Small intestine (tissue), 7 donors: ENCODE measurements around the gene PEX26. TPM values are rescaled to one million over a fixed set of nuclear protein-coding genes. Genes with fewer than 3 reads are reported as not detected.
A peak's percentile ranks its signal among the peaks of the same experiment; 100 is the strongest.

ENCODE experiments used
- DNase-seq, 2 donors: peaks; one replicate each; pipeline versions ENCODE4 v3.0.0 to v3.0.0-alpha.2; 2013
- FAIRE-seq: peaks from 2 replicates; lab custom pipeline; 2012; peaks lifted over from hg19 to GRCh38; lab: Jason Lieb, UNC
- H3K27ac ChIP-seq, 3 donors: one replicate each; pipeline ENCODE4 v1.5.1; 2013; ENCODE audit warnings: low read length in 2 of 3, mild to moderate bottlenecking in 2 of 3, control low read depth in 1 of 3, inconsistent platforms in 1 of 3, low read depth in 1 of 3, moderate library complexity in 1 of 3
- H3K27me3 ChIP-seq, 3 donors: one replicate each; pipeline ENCODE4 v1.6.1; 2013; ENCODE audit warnings: low read length in 3 of 3, inconsistent platforms in 1 of 3; ENCODE audit not compliant: control insufficient read depth in 3 of 3, insufficient read depth in 3 of 3
- H3K36me3 ChIP-seq, 3 donors: one replicate each; pipeline ENCODE4 v1.6.1; 2013; ENCODE audit warnings: low read length in 3 of 3, inconsistent platforms in 1 of 3, low read depth in 1 of 3, mild to moderate bottlenecking in 1 of 3, moderate library complexity in 1 of 3; ENCODE audit not compliant: control insufficient read depth in 3 of 3, insufficient read depth in 2 of 3
- H3K4me1 ChIP-seq, 3 donors: one replicate each; pipeline ENCODE4 v1.6.1; 2013; ENCODE audit warnings: low read length in 2 of 3, inconsistent platforms in 1 of 3, low read depth in 1 of 3, mild to moderate bottlenecking in 1 of 3, moderate library complexity in 1 of 3; ENCODE audit not compliant: control insufficient read depth in 3 of 3, insufficient read depth in 2 of 3
- H3K4me3 ChIP-seq, 3 donors: one replicate each; pipeline ENCODE4 v1.5.1; 2013; ENCODE audit warnings: low read length in 3 of 3, control low read depth in 1 of 3, inconsistent platforms in 1 of 3, low read depth in 1 of 3, mild to moderate bottlenecking in 1 of 3, moderate library complexity in 1 of 3
- H3K9me3 ChIP-seq, 2 donors: one replicate each; pipeline ENCODE4 v1.6.1; 2013; ENCODE audit warnings: low read depth in 1 of 2, low read length in 1 of 2; ENCODE audit not compliant: control insufficient read depth in 2 of 2, insufficient read depth in 1 of 2
- WGBS, 3 donors: extraction: QIAGEN DNeasy Blood & Tissue Kit; methylation state at CpG; one replicate each; pipeline ENCODE4 v1.1.7; 2013; 5-methylcytosine and 5-hydroxymethylcytosine counted together
- polyA plus RNA-seq, 4 donors: library from polyadenylated mRNA; stranded (reverse) in 3 of 4; unstranded in 1 of 4; fragments of 200-250 nt in 3 of 4; fragments of 120-200 nt in 1 of 4; gene quantifications; one replicate each; pipeline versions ENCODE4 v1.2.1 to v1.2.3, GENCODE V29; 2013
- donor health status: healthy with polysubstance abuse.
- donor health status: control.
- donor health status: control.
- donor health status: Bipolar disorder and iron deficiency.
- donor health status: healthy.

PEX26 gene
- polyA plus RNA-seq, 4 donors = 23.2 to 48.0 (median 31.4) TPM

GRCh38 chr22:18110194-18110953 is 32.6 kb downstream of the PEX26 start, which contains the start of gene TUBA8:
TUBA8 (plus strand) TSS chr22:18110809; CDS start chr22:18110866, 57 bp downstream.
- Histone ChIP-seq H3K36me3 (peaks cover 0 to 2% (median 0%) of the 10 kb centered on the region in 3 donors), H3K4me3 (peak within 1 kb of the TSS in 2 of 3 donors; percentile 18 to 58), H3K27ac (no peak within 1 kb of the TSS), H3K27me3 (peaks cover 0 to 22% (median 0%) of the 10 kb centered on the region in 3 donors), H3K9me3 (peaks cover 0 to 3% of the 10 kb centered on the region in 2 donors), H3K4me1 (peaks cover 0 to 16% (median 0%) of the 10 kb centered on the region in 3 donors)
- DNase-seq = peak; percentile 58 to 61
- 1 to 2% (median 1%) methylated on average over 46 to 72 of the region's 72 CpGs for WGBS, 3 donors
- no peak for FAIRE-seq

GRCh38 chr22:18110954-18111758 is 33.4 kb downstream of the PEX26 start:
- no peaks in the 10 kb centered on the region for H3K36me3 ChIP-seq
- 18 to 22% (median 19%) methylated on average over 32 to 39 of the region's 39 CpGs for WGBS, 3 donors
- FAIRE-seq (no peak), DNase-seq (peak in 1 of 2 donors; percentile 20)
- peaks cover 0 to 22% (median 0%) of the 10 kb centered on the region in 3 donors for H3K27me3 ChIP-seq
- H3K4me3 ChIP-seq = peak overlapping the region in 2 of 3 donors; percentile 18 to 58
- no peak overlapping the region for H3K27ac ChIP-seq
- H3K4me1 ChIP-seq = peaks cover 0 to 16% (median 0%) of the 10 kb centered on the region in 3 donors
- peaks cover 0 to 3% of the 10 kb centered on the region in 2 donors for H3K9me3 ChIP-seq

DNA sequence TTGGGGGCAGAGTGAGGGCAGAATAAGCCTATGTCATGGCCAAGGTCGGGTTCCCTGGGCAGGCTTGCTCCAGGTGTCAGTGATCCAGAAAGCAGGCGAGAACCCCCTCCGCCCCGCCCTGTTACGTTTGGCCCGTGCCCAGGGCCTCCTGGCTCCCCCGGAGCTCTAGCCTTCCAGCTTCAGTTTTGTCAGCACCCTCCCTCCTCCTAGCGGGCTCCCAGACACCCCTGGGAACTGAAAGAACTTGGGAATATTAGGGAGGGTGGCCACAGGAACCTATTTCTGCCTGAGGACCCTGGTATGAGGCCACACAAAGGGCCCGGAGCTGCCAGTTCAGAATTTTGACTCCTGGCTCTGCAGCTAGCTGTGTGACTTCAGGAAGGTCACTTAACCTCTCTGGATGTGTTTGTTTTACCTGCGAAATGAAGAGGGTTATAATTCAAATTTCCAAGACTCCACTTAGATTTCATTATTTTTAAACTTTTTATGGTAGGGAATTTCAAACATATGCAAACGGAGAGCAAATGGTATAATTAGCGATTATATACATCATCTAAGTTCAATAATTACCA is 34.1 kb downstream of the PEX26 start:
- 51 to 67% (median 66%) methylated on average over 12 of the region's 12 CpGs for WGBS, 3 donors
- no peak for FAIRE-seq
- no peak overlapping the region for H3K4me3 ChIP-seq

DNA sequence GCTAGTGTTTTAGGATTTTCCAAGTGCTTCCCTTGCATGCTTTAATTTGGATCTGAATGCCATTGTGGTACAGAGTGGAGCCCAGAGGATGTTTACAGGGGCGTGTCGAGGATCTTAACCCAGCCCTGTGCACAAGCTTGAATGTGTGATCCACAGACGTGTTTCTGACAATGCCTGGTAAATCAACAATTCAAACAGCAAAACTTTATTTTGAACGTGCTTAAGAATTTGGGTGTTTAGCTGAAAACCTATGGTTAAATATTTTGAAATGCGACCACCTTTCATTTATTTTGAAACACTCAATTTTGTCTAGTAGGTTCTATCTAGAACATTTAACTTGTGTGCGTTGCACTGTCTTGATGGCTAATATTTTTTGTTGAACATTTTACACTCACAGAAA is 34.6 kb downstream of the PEX26 start:
- 75 to 83% (median 80%) methylated on average over 6 of the region's 6 CpGs for WGBS, 3 donors
- FAIRE-seq = no peak
- peaks cover 0 to 16% (median 0%) of the 10 kb centered on the region in 3 donors for H3K4me1 ChIP-seq

More for the DNA sequence above, 34.1 kb downstream of the PEX26 start:
- no peaks in the 10 kb centered on the region for H3K9me3 ChIP-seq
- no peak overlapping the region for H3K27ac ChIP-seq
- no peaks in the 10 kb centered on the region for H3K36me3 ChIP-seq
- H3K4me1 ChIP-seq = peaks cover 0 to 16% (median 0%) of the 10 kb centered on the region in 3 donors
- DNase-seq = no peak
- peaks cover 0 to 22% (median 0%) of the 10 kb centered on the region in 3 donors for H3K27me3 ChIP-seq

GRCh38 chr22:18113680-18114394 is 36.0 kb downstream of the PEX26 start:
- Histone ChIP-seq H3K4me3 (no peak overlapping the region), H3K27me3 (peaks cover 0 to 22% (median 0%) of the 10 kb centered on the region in 3 donors), H3K9me3 (no peaks in the 10 kb centered on the region), H3K27ac (no peak overlapping the region), H3K36me3 (no peaks in the 10 kb centered on the region), H3K4me1 (peaks cover 0 to 16% (median 0%) of the 10 kb centered on the region in 3 donors)
- WGBS, 3 donors = 75 to 84% (median 76%) methylated on average over 11 of the region's 11 CpGs
- FAIRE-seq (no peak), DNase-seq (no peak)

More for the DNA sequence above, 34.6 kb downstream of the PEX26 start:
- no peak overlapping the region for H3K27ac ChIP-seq
- no peaks in the 10 kb centered on the region for H3K36me3 ChIP-seq
- no peak for DNase-seq
- no peaks in the 10 kb centered on the region for H3K9me3 ChIP-seq
- peaks cover 0 to 22% (median 0%) of the 10 kb centered on the region in 3 donors for H3K27me3 ChIP-seq
- H3K4me3 ChIP-seq = no peak overlapping the region

DNA sequence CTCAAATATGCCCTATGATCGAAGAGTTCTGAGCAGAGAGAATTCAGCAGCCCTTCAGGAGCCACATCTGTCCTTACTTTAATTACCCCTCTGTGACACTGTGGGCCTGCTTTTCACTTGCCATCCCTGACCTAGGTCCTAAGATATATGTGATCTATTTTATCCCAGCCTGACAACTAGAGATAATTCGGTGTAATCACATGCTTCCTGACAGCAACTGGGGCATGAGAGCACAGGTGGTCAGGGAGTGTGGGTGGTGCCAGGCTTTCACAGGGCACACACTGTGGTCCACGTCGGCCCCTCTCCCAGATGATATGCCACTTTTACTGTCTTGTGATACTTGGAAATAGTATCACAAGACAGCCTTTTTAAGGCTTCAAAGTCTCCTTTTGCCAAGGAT is 36.7 kb downstream of the PEX26 start:
- H3K4me3 ChIP-seq = no peak overlapping the region
- peaks cover 0 to 21% (median 0%) of the 10 kb centered on the region in 3 donors for H3K27me3 ChIP-seq
- 15 to 41% (median 35%) methylated on average over 4 of the region's 4 CpGs for WGBS, 3 donors
- H3K4me1 ChIP-seq = peaks cover 0 to 16% (median 0%) of the 10 kb centered on the region in 3 donors
- H3K27ac ChIP-seq = no peak overlapping the region
- H3K9me3 ChIP-seq = no peaks in the 10 kb centered on the region
- DNase-seq (no peak), FAIRE-seq (no peak)
- H3K36me3 ChIP-seq = no peaks in the 10 kb centered on the region

DNA sequence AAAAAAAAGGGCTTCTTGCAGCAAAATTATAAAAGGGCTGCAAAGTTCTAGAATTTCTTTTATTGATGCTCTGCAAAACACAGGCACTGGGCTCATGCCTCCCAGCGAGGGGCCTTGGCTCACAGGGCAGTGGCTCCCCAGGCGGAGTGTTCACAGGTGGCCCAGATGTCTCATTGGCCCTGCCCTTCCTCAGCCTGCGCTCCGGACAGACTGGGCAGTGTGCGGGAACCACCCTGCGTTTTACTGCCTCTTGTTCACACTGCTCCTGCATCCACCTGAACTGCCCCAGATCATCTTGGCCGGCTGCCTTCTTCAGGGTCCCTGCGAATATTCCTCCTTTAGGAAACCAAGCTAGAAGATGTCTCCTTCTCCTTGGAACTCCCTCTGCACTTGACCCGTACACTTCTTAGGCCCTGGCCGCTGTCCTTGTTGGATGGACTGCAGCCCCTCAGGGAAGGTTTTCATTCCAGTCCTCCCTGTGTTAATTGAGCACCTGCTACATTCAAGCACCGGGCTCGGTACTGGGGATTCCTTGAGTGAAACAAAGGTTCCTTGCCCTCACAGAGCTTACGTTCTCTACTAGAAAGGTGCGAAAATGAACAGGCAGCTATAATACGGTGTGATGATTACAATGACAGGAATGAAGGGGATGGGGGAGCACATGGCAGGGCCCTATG is 37.3 kb downstream of the PEX26 start:
- Histone ChIP-seq H3K4me1 (peaks cover 0 to 12% (median 0%) of the 10 kb centered on the region in 3 donors), H3K27ac (no peak overlapping the region), H3K36me3 (no peaks in the 10 kb centered on the region), H3K9me3 (no peaks in the 10 kb centered on the region), H3K4me3 (no peak overlapping the region), H3K27me3 (peaks cover 0 to 15% (median 0%) of the 10 kb centered on the region in 3 donors)
- 77 to 89% (median 86%) methylated on average over 15 of the region's 15 CpGs for WGBS, 3 donors
- DNase-seq (no peak), FAIRE-seq (no peak)
